CD14-positive monocyte (primary cell): Measurements from ENCODE around the gene PDE4D. TPM values are rescaled to one million over a fixed set of nuclear protein-coding genes. Genes with fewer than 3 reads are reported as not detected.

Experiments
- DNase-seq, 3 donors: peaks; one replicate each; pipeline ENCODE4 v3.0.0-alpha.2; 2011 to 2022
- H2AFZ ChIP-seq: 2 replicates; pipeline ENCODE4 v1.6.0; 2012; ENCODE audit warnings: mild to moderate bottlenecking, low read depth, low read length, inconsistent platforms; ENCODE audit not compliant: insufficient read depth, poor library complexity, severe bottlenecking
- H3K27ac ChIP-seq, 2 donors: 1 replicate in 1 of 2; 2 replicates in 1 of 2; pipeline ENCODE4 v1.5.1; 2012 to 2013; ENCODE audit warnings: low read length in 2 of 2, control low read depth in 1 of 2, inconsistent platforms in 1 of 2, low read depth in 1 of 2, mild to moderate bottlenecking in 1 of 2
- H3K27me3 ChIP-seq, 2 donors: one replicate each; pipeline versions ENCODE4 v1.6.0 to v1.6.1; 2011 to 2013; ENCODE audit warnings: low read length in 2 of 2; ENCODE audit not compliant: control insufficient read depth in 2 of 2, insufficient read depth in 2 of 2
- H3K36me3 ChIP-seq, 2 donors: replicated peaks in 1 of 2; 1 replicate in 1 of 2; 2 replicates in 1 of 2; pipeline versions ENCODE4 v1.5.1 to v1.6.1; 2012 to 2013; ENCODE audit warnings: low read length in 2 of 2, control low read depth in 1 of 2, inconsistent platforms in 1 of 2, mild to moderate bottlenecking in 1 of 2; ENCODE audit not compliant: insufficient read depth in 2 of 2, control insufficient read depth in 1 of 2
- H3K4me1 ChIP-seq, 2 donors: 1 replicate in 1 of 2; 2 replicates in 1 of 2; pipeline versions ENCODE4 v1.5.1 to v1.6.1; 2012 to 2013; ENCODE audit warnings: low read length in 2 of 2, control low read depth in 1 of 2, inconsistent platforms in 1 of 2, mild to moderate bottlenecking in 1 of 2, moderate library complexity in 1 of 2; ENCODE audit not compliant: insufficient read depth in 2 of 2, control insufficient read depth in 1 of 2
- H3K4me2 ChIP-seq: replicated peaks from 2 replicates; pipeline ENCODE3; 2012; ENCODE audit warnings: low read length, moderate library complexity, mild to moderate bottlenecking; ENCODE audit not compliant: poor library complexity, severe bottlenecking; ENCODE audit errors: extremely low read depth
- H3K4me3 ChIP-seq, 3 experiments: fragments of 200-600 bp in 1 of 3; sonication (generic) in 1 of 3; replicated peaks in 1 of 3; 1 replicate in 2 of 3; 2 replicates in 1 of 3; pipeline ENCODE4 v1.5.1; 2011 to 2013; ENCODE audit warnings: low read length in 3 of 3, mild to moderate bottlenecking in 3 of 3, control low read depth in 2 of 3, low read depth in 2 of 3, inconsistent platforms in 1 of 3, moderate library complexity in 1 of 3
- H3K79me2 ChIP-seq: 2 replicates; pipeline ENCODE4 v1.6.0; 2012; ENCODE audit warnings: mild to moderate bottlenecking, control low read depth, inconsistent platforms, low read length, moderate library complexity; ENCODE audit not compliant: insufficient read depth
- H3K9ac ChIP-seq: 2 replicates; pipeline ENCODE4 v1.6.0; 2017; ENCODE audit warnings: low read length, mild to moderate bottlenecking; ENCODE audit not compliant: insufficient read depth, poor library complexity, severe bottlenecking
- H3K9me3 ChIP-seq, 2 donors: replicated peaks in 1 of 2; 1 replicate in 1 of 2; 2 replicates in 1 of 2; pipeline versions ENCODE4 v1.5.1 to v1.6.1; 2012 to 2013; ENCODE audit warnings: low read length in 2 of 2, control low read depth in 1 of 2; ENCODE audit not compliant: control insufficient read depth in 1 of 2, insufficient read depth in 1 of 2
- H4K20me1 ChIP-seq: 2 replicates; pipeline ENCODE4 v1.6.0; 2012; ENCODE audit warnings: mild to moderate bottlenecking, low read length, control low read depth, moderate library complexity; ENCODE audit not compliant: insufficient read depth
- H3K27ac Mint-ChIP-seq, 7 donors: one replicate each; pipeline ENCODE4 v1.8.0; 2020; ENCODE audit warnings: mild to moderate bottlenecking in 7 of 7, mixed read lengths in 7 of 7, moderate library complexity in 6 of 7, inconsistent platforms in 2 of 7
- H3K27me3 Mint-ChIP-seq, 3 donors: one replicate each; pipeline ENCODE4 v1.8.0; 2021 to 2022; ENCODE audit warnings: low read depth in 3 of 3, mild to moderate bottlenecking in 3 of 3, mixed read lengths in 3 of 3, moderate library complexity in 3 of 3, inconsistent platforms in 1 of 3
- H3K36me3 Mint-ChIP-seq, 2 donors: one replicate each; pipeline ENCODE4 v1.8.0; 2020; ENCODE audit warnings: mixed read lengths in 2 of 2, inconsistent platforms in 1 of 2, mild to moderate bottlenecking in 1 of 2
- H3K4me1 Mint-ChIP-seq: one replicate; pipeline ENCODE4 v1.8.0; 2020; ENCODE audit warnings: mild to moderate bottlenecking, mixed read lengths
- H3K4me3 Mint-ChIP-seq, 2 donors: one replicate each; pipeline ENCODE4 v1.8.0; 2020; ENCODE audit warnings: mild to moderate bottlenecking in 2 of 2, mixed read lengths in 2 of 2, moderate library complexity in 1 of 2
- H3K9me3 Mint-ChIP-seq, 7 donors: one replicate each; pipeline ENCODE4 v1.8.0; 2020 to 2022; ENCODE audit warnings: mixed read lengths in 7 of 7, mild to moderate bottlenecking in 6 of 7, moderate library complexity in 6 of 7, inconsistent platforms in 2 of 7
- WGBS: methylation state at CpG from one replicate; pipeline ENCODE4 v1.1.5; 2013; ENCODE audit warnings: missing lambda C conversion rate; ENCODE audit not compliant: insufficient coverage; 5-methylcytosine and 5-hydroxymethylcytosine counted together
- intact Hi-C, 2 donors: fragments of 100-400 bp; cut with micrococcal nuclease; formaldehyde crosslinking; loops; one replicate each; pipeline versions ENCODE4 v1.15.0 to v1.15.1; 2023
- polyA plus RNA-seq, 3 donors: library from polyadenylated mRNA; depleted of rRNA in 1 of 3; unstranded in 2 of 3; stranded (reverse) in 1 of 3; fragments of 300-500 nt in 2 of 3; fragments of >200 nt in 1 of 3; fragmentation: Illumina TruSeq in 2 of 3; gene quantifications; 1 replicate in 2 of 3; 2 replicates in 1 of 3; pipeline ENCODE4 v1.2.3, GENCODE V29; 2012 to 2021
- TF ChIP-seq, protein P1 (sequence below): fragments of 200-600 bp; IDR thresholded peaks from one replicate; pipeline ENCODE4 v1.8.0; 2022; ENCODE audit warnings: antibody characterized with exemption, mild to moderate bottlenecking

Gene PDE4D
- polyA plus RNA-seq, 3 donors, result 1.9 to 3.4 (median 2.8) TPM

DNA sequence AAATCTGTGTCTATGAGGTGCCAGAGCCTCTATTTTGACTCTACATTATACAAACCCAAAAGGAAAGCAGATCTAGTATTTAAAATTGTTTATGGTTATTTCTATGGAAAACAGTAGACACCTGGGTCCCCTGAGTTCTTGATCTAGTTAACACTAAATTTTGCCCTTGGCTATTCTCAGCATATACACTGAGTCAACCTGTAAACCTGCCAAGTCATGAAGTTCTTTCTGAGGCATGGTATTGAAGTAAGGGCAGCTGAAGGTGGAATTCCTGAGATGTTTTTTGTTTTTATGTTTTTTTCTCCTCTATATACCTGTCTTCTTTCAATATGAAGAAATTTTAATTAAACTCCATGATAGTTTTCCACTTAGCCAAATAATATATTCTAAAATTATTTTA is 120.2 kb downstream of the PDE4D start:
- Histone ChIP-seq H3K9ac (no peak overlapping the region), H3K27ac (no peak overlapping the region), H3K4me2 (no peak overlapping the region), H4K20me1 (no peaks in the 10 kb centered on the region), H3K36me3 (no peaks in the 10 kb centered on the region), H3K4me3 (no peak overlapping the region), H3K4me1 (peaks cover 5 to 6% of the 10 kb centered on the region in 2 donors), H3K79me2 (no peaks in the 10 kb centered on the region), H3K27me3 (peaks cover 13 to 23% of the 10 kb centered on the region in 2 donors), H2AFZ (no peak overlapping the region), H3K9me3 (no peaks in the 10 kb centered on the region)
- Mint-ChIP-seq H3K4me3 (no peak overlapping the region), H3K27me3 (peaks cover 17 to 21% (median 21%) of the 10 kb centered on the region in 3 donors), H3K27ac (no peak overlapping the region), H3K9me3 (no peaks in the 10 kb centered on the region), H3K36me3 (peaks cover 3 to 6% of the 10 kb centered on the region in 2 donors), H3K4me1 (peaks cover 9% of the 10 kb centered on the region)
- no peak for DNase-seq
- intact Hi-C loops, result no loop called here
- TF ChIP-seq, protein P1, sequence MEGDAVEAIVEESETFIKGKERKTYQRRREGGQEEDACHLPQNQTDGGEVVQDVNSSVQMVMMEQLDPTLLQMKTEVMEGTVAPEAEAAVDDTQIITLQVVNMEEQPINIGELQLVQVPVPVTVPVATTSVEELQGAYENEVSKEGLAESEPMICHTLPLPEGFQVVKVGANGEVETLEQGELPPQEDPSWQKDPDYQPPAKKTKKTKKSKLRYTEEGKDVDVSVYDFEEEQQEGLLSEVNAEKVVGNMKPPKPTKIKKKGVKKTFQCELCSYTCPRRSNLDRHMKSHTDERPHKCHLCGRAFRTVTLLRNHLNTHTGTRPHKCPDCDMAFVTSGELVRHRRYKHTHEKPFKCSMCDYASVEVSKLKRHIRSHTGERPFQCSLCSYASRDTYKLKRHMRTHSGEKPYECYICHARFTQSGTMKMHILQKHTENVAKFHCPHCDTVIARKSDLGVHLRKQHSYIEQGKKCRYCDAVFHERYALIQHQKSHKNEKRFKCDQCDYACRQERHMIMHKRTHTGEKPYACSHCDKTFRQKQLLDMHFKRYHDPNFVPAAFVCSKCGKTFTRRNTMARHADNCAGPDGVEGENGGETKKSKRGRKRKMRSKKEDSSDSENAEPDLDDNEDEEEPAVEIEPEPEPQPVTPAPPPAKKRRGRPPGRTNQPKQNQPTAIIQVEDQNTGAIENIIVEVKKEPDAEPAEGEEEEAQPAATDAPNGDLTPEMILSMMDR, result no peak

GRCh38 chr5:59772757-59773156 is 120.8 kb downstream of the PDE4D start:
- no CpG with 5 or more reads among the region's 2 CpGs for WGBS
- H4K20me1 ChIP-seq, result no peaks in the 10 kb centered on the region
- TF ChIP-seq, protein P1, result no peak
- H3K36me3 ChIP-seq, result no peaks in the 10 kb centered on the region
- no peak overlapping the region for H3K9ac ChIP-seq
- no peak overlapping the region for H3K4me3 Mint-ChIP-seq
- DNase-seq, result no peak
- H3K4me3 ChIP-seq, result no peak overlapping the region
- peaks cover 8 to 11% of the 10 kb centered on the region in 2 donors for H3K36me3 Mint-ChIP-seq
- no peaks in the 10 kb centered on the region for H3K9me3 ChIP-seq
- H3K4me1 Mint-ChIP-seq, result peaks cover 14% of the 10 kb centered on the region
- H3K27ac Mint-ChIP-seq, result no peak overlapping the region
- H3K27me3 ChIP-seq, result peaks cover 17 to 28% of the 10 kb centered on the region in 2 donors
- no peak overlapping the region for H2AFZ ChIP-seq
- H3K27me3 Mint-ChIP-seq, result peaks cover 22 to 27% (median 25%) of the 10 kb centered on the region in 3 donors
- no peak overlapping the region for H3K4me2 ChIP-seq
- intact Hi-C loops, result no loop called here
- H3K9me3 Mint-ChIP-seq, result no peaks in the 10 kb centered on the region
- H3K27ac ChIP-seq, result no peak overlapping the region
- H3K79me2 ChIP-seq, result no peaks in the 10 kb centered on the region
- peaks cover 6% of the 10 kb centered on the region in 2 donors for H3K4me1 ChIP-seq
